CD14-positive monocyte (primary cell): ENCODE results near the gene FBN1. TPM values are rescaled to one million over a fixed set of nuclear protein-coding genes. Genes with fewer than 3 reads are reported as not detected.
A peak's percentile ranks its signal among the peaks of the same experiment; 100 is the strongest.

Source experiments
- DNase-seq, 3 donors: peaks; one replicate each; pipeline ENCODE4 v3.0.0-alpha.2; 2011 to 2022
- H2AFZ ChIP-seq: 2 replicates; pipeline ENCODE4 v1.6.0; 2012; ENCODE audit warnings: mild to moderate bottlenecking, low read depth, low read length, inconsistent platforms; ENCODE audit not compliant: insufficient read depth, poor library complexity, severe bottlenecking
- H3K27ac ChIP-seq, 2 donors: 1 replicate in 1 of 2; 2 replicates in 1 of 2; pipeline ENCODE4 v1.5.1; 2012 to 2013; ENCODE audit warnings: low read length in 2 of 2, control low read depth in 1 of 2, inconsistent platforms in 1 of 2, low read depth in 1 of 2, mild to moderate bottlenecking in 1 of 2
- H3K27me3 ChIP-seq, 2 donors: one replicate each; pipeline versions ENCODE4 v1.6.0 to v1.6.1; 2011 to 2013; ENCODE audit warnings: low read length in 2 of 2; ENCODE audit not compliant: control insufficient read depth in 2 of 2, insufficient read depth in 2 of 2
- H3K36me3 ChIP-seq, 2 donors: replicated peaks in 1 of 2; 1 replicate in 1 of 2; 2 replicates in 1 of 2; pipeline versions ENCODE4 v1.5.1 to v1.6.1; 2012 to 2013; ENCODE audit warnings: low read length in 2 of 2, control low read depth in 1 of 2, inconsistent platforms in 1 of 2, mild to moderate bottlenecking in 1 of 2; ENCODE audit not compliant: insufficient read depth in 2 of 2, control insufficient read depth in 1 of 2
- H3K4me1 ChIP-seq, 2 donors: 1 replicate in 1 of 2; 2 replicates in 1 of 2; pipeline versions ENCODE4 v1.5.1 to v1.6.1; 2012 to 2013; ENCODE audit warnings: low read length in 2 of 2, control low read depth in 1 of 2, inconsistent platforms in 1 of 2, mild to moderate bottlenecking in 1 of 2, moderate library complexity in 1 of 2; ENCODE audit not compliant: insufficient read depth in 2 of 2, control insufficient read depth in 1 of 2
- H3K4me2 ChIP-seq: replicated peaks from 2 replicates; pipeline ENCODE3; 2012; ENCODE audit warnings: low read length, moderate library complexity, mild to moderate bottlenecking; ENCODE audit not compliant: poor library complexity, severe bottlenecking; ENCODE audit errors: extremely low read depth
- H3K4me3 ChIP-seq, 3 experiments: fragments of 200-600 bp in 1 of 3; sonication (generic) in 1 of 3; replicated peaks in 1 of 3; 1 replicate in 2 of 3; 2 replicates in 1 of 3; pipeline ENCODE4 v1.5.1; 2011 to 2013; ENCODE audit warnings: low read length in 3 of 3, mild to moderate bottlenecking in 3 of 3, control low read depth in 2 of 3, low read depth in 2 of 3, inconsistent platforms in 1 of 3, moderate library complexity in 1 of 3
- H3K79me2 ChIP-seq: 2 replicates; pipeline ENCODE4 v1.6.0; 2012; ENCODE audit warnings: mild to moderate bottlenecking, control low read depth, inconsistent platforms, low read length, moderate library complexity; ENCODE audit not compliant: insufficient read depth
- H3K9ac ChIP-seq: 2 replicates; pipeline ENCODE4 v1.6.0; 2017; ENCODE audit warnings: low read length, mild to moderate bottlenecking; ENCODE audit not compliant: insufficient read depth, poor library complexity, severe bottlenecking
- H3K9me3 ChIP-seq, 2 donors: replicated peaks in 1 of 2; 1 replicate in 1 of 2; 2 replicates in 1 of 2; pipeline versions ENCODE4 v1.5.1 to v1.6.1; 2012 to 2013; ENCODE audit warnings: low read length in 2 of 2, control low read depth in 1 of 2; ENCODE audit not compliant: control insufficient read depth in 1 of 2, insufficient read depth in 1 of 2
- H4K20me1 ChIP-seq: 2 replicates; pipeline ENCODE4 v1.6.0; 2012; ENCODE audit warnings: mild to moderate bottlenecking, low read length, control low read depth, moderate library complexity; ENCODE audit not compliant: insufficient read depth
- H3K27ac Mint-ChIP-seq, 7 donors: one replicate each; pipeline ENCODE4 v1.8.0; 2020; ENCODE audit warnings: mild to moderate bottlenecking in 7 of 7, mixed read lengths in 7 of 7, moderate library complexity in 6 of 7, inconsistent platforms in 2 of 7
- H3K27me3 Mint-ChIP-seq, 3 donors: one replicate each; pipeline ENCODE4 v1.8.0; 2021 to 2022; ENCODE audit warnings: low read depth in 3 of 3, mild to moderate bottlenecking in 3 of 3, mixed read lengths in 3 of 3, moderate library complexity in 3 of 3, inconsistent platforms in 1 of 3
- H3K36me3 Mint-ChIP-seq, 2 donors: one replicate each; pipeline ENCODE4 v1.8.0; 2020; ENCODE audit warnings: mixed read lengths in 2 of 2, inconsistent platforms in 1 of 2, mild to moderate bottlenecking in 1 of 2
- H3K4me1 Mint-ChIP-seq: one replicate; pipeline ENCODE4 v1.8.0; 2020; ENCODE audit warnings: mild to moderate bottlenecking, mixed read lengths
- H3K4me3 Mint-ChIP-seq, 2 donors: one replicate each; pipeline ENCODE4 v1.8.0; 2020; ENCODE audit warnings: mild to moderate bottlenecking in 2 of 2, mixed read lengths in 2 of 2, moderate library complexity in 1 of 2
- H3K9me3 Mint-ChIP-seq, 7 donors: one replicate each; pipeline ENCODE4 v1.8.0; 2020 to 2022; ENCODE audit warnings: mixed read lengths in 7 of 7, mild to moderate bottlenecking in 6 of 7, moderate library complexity in 6 of 7, inconsistent platforms in 2 of 7
- WGBS: methylation state at CpG from one replicate; pipeline ENCODE4 v1.1.5; 2013; ENCODE audit warnings: missing lambda C conversion rate; ENCODE audit not compliant: insufficient coverage; 5-methylcytosine and 5-hydroxymethylcytosine counted together
- intact Hi-C, 2 donors: fragments of 100-400 bp; cut with micrococcal nuclease; formaldehyde crosslinking; loops; one replicate each; pipeline versions ENCODE4 v1.15.0 to v1.15.1; 2023
- polyA plus RNA-seq, 3 donors: library from polyadenylated mRNA; depleted of rRNA in 1 of 3; unstranded in 2 of 3; stranded (reverse) in 1 of 3; fragments of 300-500 nt in 2 of 3; fragments of >200 nt in 1 of 3; fragmentation: Illumina TruSeq in 2 of 3; gene quantifications; 1 replicate in 2 of 3; 2 replicates in 1 of 3; pipeline ENCODE4 v1.2.3, GENCODE V29; 2012 to 2021
- TF ChIP-seq, protein P1 (sequence below): fragments of 200-600 bp; IDR thresholded peaks from one replicate; pipeline ENCODE4 v1.8.0; 2022; ENCODE audit warnings: antibody characterized with exemption, mild to moderate bottlenecking

Gene FBN1
- polyA plus RNA-seq, 3 donors: 0.29 TPM; not detected in 2

DNA sequence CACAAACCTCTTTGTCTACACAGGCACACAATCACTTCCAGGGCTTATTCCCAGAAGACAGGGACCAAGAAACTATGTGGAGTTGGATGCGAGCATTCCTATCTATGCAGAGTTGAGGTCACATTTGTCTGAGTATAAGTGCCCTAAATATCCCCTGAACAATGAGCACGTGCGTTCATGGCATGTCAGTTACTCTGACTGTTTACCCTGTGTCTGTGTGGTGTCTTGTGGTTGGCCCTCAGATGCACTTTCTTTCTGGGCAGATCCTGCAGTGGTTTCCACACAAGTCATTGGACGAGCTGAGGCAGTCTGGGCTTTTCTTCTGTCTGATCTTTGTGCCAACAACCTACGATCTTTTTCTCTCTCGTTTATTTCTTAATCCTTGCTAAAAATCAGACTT, 134.5 kb downstream of the FBN1 start:
- Histone ChIP-seq H3K4me3 (no peak overlapping the region), H3K36me3 (no peaks in the 10 kb centered on the region), H2AFZ (no peak overlapping the region), H3K9ac (no peak overlapping the region), H3K9me3 (no peaks in the 10 kb centered on the region), H3K27me3 (no peaks in the 10 kb centered on the region), H3K79me2 (no peaks in the 10 kb centered on the region), H3K4me1 (no peaks in the 10 kb centered on the region), H3K27ac (no peak overlapping the region), H4K20me1 (no peaks in the 10 kb centered on the region), H3K4me2 (no peak overlapping the region)
- TF ChIP-seq, protein P1, sequence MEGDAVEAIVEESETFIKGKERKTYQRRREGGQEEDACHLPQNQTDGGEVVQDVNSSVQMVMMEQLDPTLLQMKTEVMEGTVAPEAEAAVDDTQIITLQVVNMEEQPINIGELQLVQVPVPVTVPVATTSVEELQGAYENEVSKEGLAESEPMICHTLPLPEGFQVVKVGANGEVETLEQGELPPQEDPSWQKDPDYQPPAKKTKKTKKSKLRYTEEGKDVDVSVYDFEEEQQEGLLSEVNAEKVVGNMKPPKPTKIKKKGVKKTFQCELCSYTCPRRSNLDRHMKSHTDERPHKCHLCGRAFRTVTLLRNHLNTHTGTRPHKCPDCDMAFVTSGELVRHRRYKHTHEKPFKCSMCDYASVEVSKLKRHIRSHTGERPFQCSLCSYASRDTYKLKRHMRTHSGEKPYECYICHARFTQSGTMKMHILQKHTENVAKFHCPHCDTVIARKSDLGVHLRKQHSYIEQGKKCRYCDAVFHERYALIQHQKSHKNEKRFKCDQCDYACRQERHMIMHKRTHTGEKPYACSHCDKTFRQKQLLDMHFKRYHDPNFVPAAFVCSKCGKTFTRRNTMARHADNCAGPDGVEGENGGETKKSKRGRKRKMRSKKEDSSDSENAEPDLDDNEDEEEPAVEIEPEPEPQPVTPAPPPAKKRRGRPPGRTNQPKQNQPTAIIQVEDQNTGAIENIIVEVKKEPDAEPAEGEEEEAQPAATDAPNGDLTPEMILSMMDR: no peak
- no peak overlapping the region for H3K4me3 Mint-ChIP-seq
- H3K27me3 Mint-ChIP-seq: peaks cover 0 to 2% (median 0%) of the 10 kb centered on the region in 3 donors
- no peak overlapping the region for H3K27ac Mint-ChIP-seq
- intact Hi-C loops: no loop called here
- no peaks in the 10 kb centered on the region for H3K4me1 Mint-ChIP-seq
- WGBS: 100% methylated on average over 3 of the region's 6 CpGs
- no peak for DNase-seq
- peaks cover 0 to 2% (median 0%) of the 10 kb centered on the region in 7 donors for H3K9me3 Mint-ChIP-seq
- no peaks in the 10 kb centered on the region for H3K36me3 Mint-ChIP-seq

GRCh38 chr15:48507416-48508065, 138.0 kb downstream of the FBN1 start:
- intact Hi-C loops: no loop called here
- Mint-ChIP-seq H3K27ac (no peak overlapping the region), H3K9me3 (peaks cover 0 to 2% (median 0%) of the 10 kb centered on the region in 7 donors), H3K36me3 (no peaks in the 10 kb centered on the region), H3K4me1 (no peaks in the 10 kb centered on the region), H3K27me3 (peaks cover 0 to 2% (median 0%) of the 10 kb centered on the region in 3 donors), H3K4me3 (no peak overlapping the region)
- Histone ChIP-seq H3K4me1 (no peaks in the 10 kb centered on the region), H3K79me2 (no peaks in the 10 kb centered on the region), H3K4me2 (no peak overlapping the region), H3K27ac (no peak overlapping the region), H3K27me3 (no peaks in the 10 kb centered on the region), H4K20me1 (no peaks in the 10 kb centered on the region), H3K4me3 (no peak overlapping the region), H3K9ac (no peak overlapping the region), H2AFZ (no peak overlapping the region), H3K36me3 (no peaks in the 10 kb centered on the region), H3K9me3 (no peaks in the 10 kb centered on the region)
- WGBS: 0% methylated on average over 1 of the region's 2 CpGs
- peak; percentile 3 to 7 (median 5) for DNase-seq
- TF ChIP-seq, protein P1: peak; percentile 74
